ENCODE data around the gene DLG3. TPM values are rescaled to one million over a fixed set of nuclear protein-coding genes. Genes with fewer than 3 reads are reported as not detected.

The DLG3 gene
- total and polyA plus RNA-seq, 11 donors: 6.1 to 14.8 (median 9.6) TPM

GRCh38 chrX:70549429-70549828 lies 104.8 kb downstream of the DLG3 start:
- no peaks in the 10 kb centered on the region for H3K4me1 ChIP-seq
- intact Hi-C loops (cut with DNase I): no loop called here
- ATAC-seq: no peak
- H3K9me3 ChIP-seq: no peaks in the 10 kb centered on the region
- TF ChIP-seq CTCF (IDR thresholded peaks at IDR 0.05): no peak
- no peak for TF ChIP-seq POLR2A (IDR thresholded peaks at IDR 0.05)
- H3K27ac ChIP-seq: no peak overlapping the region
- H3K27me3 ChIP-seq: no peaks in the 10 kb centered on the region
- H3K36me3 ChIP-seq: no peaks in the 10 kb centered on the region
- no peak for DNase-seq
- WGBS, 4 donors: 71 to 87% (median 78%) methylated on average over 3 of the region's 3 CpGs
- no peak overlapping the region for H3K4me3 ChIP-seq

- H3K27me3 ChIP-seq: no peaks in the 10 kb centered on the region
- no peak overlapping the region for H3K4me3 ChIP-seq
- no peaks in the 10 kb centered on the region for H3K36me3 ChIP-seq
- H3K9me3 ChIP-seq: no peaks in the 10 kb centered on the region
- ATAC-seq (no peak), DNase-seq (no peak)
- TF ChIP-seq POLR2A (IDR thresholded peaks at IDR 0.05) (no peak), CTCF (IDR thresholded peaks at IDR 0.05) (no peak)
- intact Hi-C loops (cut with DNase I): loop anchor here in 6 of 10 donors (2.0 to 10.0 kb wide), 3 partner anchors 97 to 100 kb away; no protein-coding TSS in a partner anchor
- H3K4me1 ChIP-seq: no peaks in the 10 kb centered on the region
- peak overlapping the region in 1 of 12 donors; percentile 3 for H3K27ac ChIP-seq
- 38 to 52% (median 47%) methylated on average over 7 of the region's 7 CpGs for WGBS, 4 donors
These were observed 107.6 kb downstream of the DLG3 start for GRCh38 chrX:70552130-70552704.

GRCh38 chrX:70553516-70553915 lies 108.9 kb downstream of the DLG3 start:
- DNase-seq: no peak
- Histone ChIP-seq H3K4me3 (no peak overlapping the region), H3K27me3 (no peaks in the 10 kb centered on the region), H3K4me1 (no peaks in the 10 kb centered on the region), H3K36me3 (no peaks in the 10 kb centered on the region), H3K27ac (no peak overlapping the region), H3K9me3 (peaks cover 0 to 6% (median 0%) of the 10 kb centered on the region in 12 donors)
- TF ChIP-seq CTCF (IDR thresholded peaks at IDR 0.05): no peak
- no peak for TF ChIP-seq POLR2A (IDR thresholded peaks at IDR 0.05)
- intact Hi-C loops (cut with DNase I): loop anchor here in 6 of 10 donors (2.0 to 10.0 kb wide), 3 partner anchors 99 to 101 kb away; no protein-coding TSS in a partner anchor
- no peak for ATAC-seq
- WGBS, 4 donors: 61 to 88% (median 71%) methylated on average over 1 of the region's 1 CpG

- ATAC-seq (no peak), DNase-seq (no peak)
- no peak for TF ChIP-seq POLR2A (IDR thresholded peaks at IDR 0.05)
- peak in 9 of 12 donors; percentile 7 to 34 (median 17) for TF ChIP-seq CTCF (IDR thresholded peaks at IDR 0.05)
- 5 to 30% (median 13%) methylated on average over 2 of the region's 2 CpGs for WGBS, 4 donors
- Histone ChIP-seq H3K27me3 (no peaks in the 10 kb centered on the region), H3K36me3 (no peaks in the 10 kb centered on the region), H3K4me3 (no peak overlapping the region), H3K27ac (no peak overlapping the region), H3K9me3 (peaks cover 0 to 6% (median 0%) of the 10 kb centered on the region in 12 donors), H3K4me1 (no peaks in the 10 kb centered on the region)
- intact Hi-C loops (cut with DNase I): loop anchor here in 8 of 10 donors (1.0 to 10.0 kb wide), 4 partner anchors 99 to 102 kb away; no protein-coding TSS in a partner anchor
These were observed 109.4 kb downstream of the DLG3 start for GRCh38 chrX:70554081-70554480.

Measured in heart left ventricle (tissue), 16 donors.